ENCODE data around the gene ACTR8. TPM values are rescaled to one million over a fixed set of nuclear protein-coding genes. Genes with fewer than 3 reads are reported as not detected.

Gene ACTR8
- total and polyA plus RNA-seq, 2 of the 13 experiments (the other 11 are each of a cell fraction or from before 2014, with no cell fraction given): 15.5 to 29.0 TPM

DNA sequence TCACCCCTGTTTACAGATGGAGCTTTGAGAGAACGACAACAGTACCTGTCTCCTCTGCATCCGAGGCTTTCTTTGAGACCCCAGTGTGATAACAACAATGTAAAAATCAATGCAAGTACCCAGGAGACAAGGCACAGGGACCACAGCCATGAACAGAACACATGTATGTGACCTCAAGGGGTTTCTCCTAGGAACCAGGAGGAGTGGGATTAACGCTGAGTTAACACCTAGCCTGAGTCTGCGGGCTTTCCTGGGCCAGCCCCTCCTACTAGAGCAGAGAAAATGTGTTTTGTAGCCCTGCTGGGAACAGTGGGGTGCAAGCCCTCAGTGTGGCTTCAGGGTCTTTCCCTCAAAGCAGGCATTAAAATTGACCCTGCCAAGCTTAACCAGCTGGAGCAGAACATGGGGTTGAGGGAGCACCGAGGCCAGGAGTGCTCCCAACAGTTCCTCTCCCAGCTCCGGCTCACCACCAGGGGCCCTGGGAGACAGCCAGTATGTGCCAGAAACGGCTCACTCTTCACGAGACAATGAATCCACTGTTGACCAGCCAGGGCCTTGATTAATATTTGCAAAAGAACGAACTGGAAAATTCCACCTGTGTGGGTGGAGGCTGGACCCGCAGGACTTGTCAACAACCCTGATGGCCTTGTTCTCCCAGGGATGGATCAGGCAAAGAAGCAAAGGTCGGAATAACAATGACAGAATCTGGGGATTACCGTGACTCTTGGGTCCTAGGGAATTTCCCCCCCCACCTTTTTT, 39.3 kb downstream of the ACTR8 start (continued):
- TF ChIP-seq ZNF124 (CRISPR knock-in tag; IDR thresholded peaks at IDR 0.05): peak; percentile 54; the same call in 1 of the 2 replicates
- no peak; the same call in 1 of the 2 replicates for TF ChIP-seq ZNF710 (CRISPR knock-in tag; IDR thresholded peaks at IDR 0.05; ENCODE audit: borderline replicate concordance)
- peak; percentile 94 for TF ChIP-seq ZMYM2 (CRISPR knock-in tag; IDR thresholded peaks at IDR 0.05)
- no peak for TF ChIP-seq MTF2 (CRISPR knock-in tag; IDR thresholded peaks at IDR 0.05; ENCODE audit: borderline replicate concordance)
- no peak for TF ChIP-seq ZMAT3 (CRISPR knock-in tag; conservative IDR thresholded peaks at IDR 0.05)
- TF ChIP-seq AHR (CRISPR knock-in tag; IDR thresholded peaks at IDR 0.05): no peak
- 0 out of 2 replicates have a peak, but pooled peaks have one; percentile 85 for TF ChIP-seq ZFP37 (CRISPR knock-in tag; IDR thresholded peaks at IDR 0.05; ENCODE audit: borderline replicate concordance)
- TF ChIP-seq SMARCE1 (IDR thresholded peaks at IDR 0.05; ENCODE audit: borderline replicate concordance): no peak
- no peak for TF ChIP-seq ZNF234 (CRISPR knock-in tag; conservative IDR thresholded peaks at IDR 0.05)
- no peak for TF ChIP-seq TSC22D2 (CRISPR knock-in tag; IDR thresholded peaks at IDR 0.05; ENCODE audit: borderline replicate concordance)
- peak; percentile 51; the same call in 1 of the 2 replicates for TF ChIP-seq ZFP91 (CRISPR knock-in tag; IDR thresholded peaks at IDR 0.05; ENCODE audit: borderline replicate concordance)
- TF ChIP-seq, protein P1, sequence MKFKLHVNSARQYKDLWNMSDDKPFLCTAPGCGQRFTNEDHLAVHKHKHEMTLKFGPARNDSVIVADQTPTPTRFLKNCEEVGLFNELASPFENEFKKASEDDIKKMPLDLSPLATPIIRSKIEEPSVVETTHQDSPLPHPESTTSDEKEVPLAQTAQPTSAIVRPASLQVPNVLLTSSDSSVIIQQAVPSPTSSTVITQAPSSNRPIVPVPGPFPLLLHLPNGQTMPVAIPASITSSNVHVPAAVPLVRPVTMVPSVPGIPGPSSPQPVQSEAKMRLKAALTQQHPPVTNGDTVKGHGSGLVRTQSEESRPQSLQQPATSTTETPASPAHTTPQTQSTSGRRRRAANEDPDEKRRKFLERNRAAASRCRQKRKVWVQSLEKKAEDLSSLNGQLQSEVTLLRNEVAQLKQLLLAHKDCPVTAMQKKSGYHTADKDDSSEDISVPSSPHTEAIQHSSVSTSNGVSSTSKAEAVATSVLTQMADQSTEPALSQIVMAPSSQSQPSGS (CRISPR knock-in tag; IDR thresholded peaks at IDR 0.05): peak; percentile 71; the same call in 1 of the 2 replicates
- TF ChIP-seq, protein P2, sequence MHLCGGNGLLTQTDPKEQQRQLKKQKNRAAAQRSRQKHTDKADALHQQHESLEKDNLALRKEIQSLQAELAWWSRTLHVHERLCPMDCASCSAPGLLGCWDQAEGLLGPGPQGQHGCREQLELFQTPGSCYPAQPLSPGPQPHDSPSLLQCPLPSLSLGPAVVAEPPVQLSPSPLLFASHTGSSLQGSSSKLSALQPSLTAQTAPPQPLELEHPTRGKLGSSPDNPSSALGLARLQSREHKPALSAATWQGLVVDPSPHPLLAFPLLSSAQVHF (CRISPR knock-in tag; IDR thresholded peaks at IDR 0.05): no peak
- TF ChIP-seq ZNF24 (IDR thresholded peaks at IDR 0.05): peak; percentile 37; the same call in 1 of the 2 replicates
- TF ChIP-seq ZNF205 (CRISPR knock-in tag; IDR thresholded peaks at IDR 0.05): no peak; the same call in 1 of the 2 replicates
- TF ChIP-seq TFE3 (CRISPR knock-in tag; IDR thresholded peaks at IDR 0.05): peak; percentile 31; the same call in 1 of the 2 replicates
- peak; percentile 28 for TF ChIP-seq ZNF430 (CRISPR knock-in tag; IDR thresholded peaks at IDR 0.05)
- TF ChIP-seq, protein P3, sequence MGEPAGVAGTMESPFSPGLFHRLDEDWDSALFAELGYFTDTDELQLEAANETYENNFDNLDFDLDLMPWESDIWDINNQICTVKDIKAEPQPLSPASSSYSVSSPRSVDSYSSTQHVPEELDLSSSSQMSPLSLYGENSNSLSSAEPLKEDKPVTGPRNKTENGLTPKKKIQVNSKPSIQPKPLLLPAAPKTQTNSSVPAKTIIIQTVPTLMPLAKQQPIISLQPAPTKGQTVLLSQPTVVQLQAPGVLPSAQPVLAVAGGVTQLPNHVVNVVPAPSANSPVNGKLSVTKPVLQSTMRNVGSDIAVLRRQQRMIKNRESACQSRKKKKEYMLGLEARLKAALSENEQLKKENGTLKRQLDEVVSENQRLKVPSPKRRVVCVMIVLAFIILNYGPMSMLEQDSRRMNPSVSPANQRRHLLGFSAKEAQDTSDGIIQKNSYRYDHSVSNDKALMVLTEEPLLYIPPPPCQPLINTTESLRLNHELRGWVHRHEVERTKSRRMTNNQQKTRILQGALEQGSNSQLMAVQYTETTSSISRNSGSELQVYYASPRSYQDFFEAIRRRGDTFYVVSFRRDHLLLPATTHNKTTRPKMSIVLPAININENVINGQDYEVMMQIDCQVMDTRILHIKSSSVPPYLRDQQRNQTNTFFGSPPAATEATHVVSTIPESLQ (CRISPR knock-in tag; conservative IDR thresholded peaks at IDR 0.05): no peak

Data from HepG2 (cell line).